ENCODE measurements around the gene ACIN1.
"Not testable (repeated sequence)": the region's sequence is repeated elsewhere in the genome, so short reads cannot be mapped to it uniquely, and the experiment has no call there.

Gene ACIN1

GRCh38 chr14:23017091-23017490 lies 77.8 kb downstream of the ACIN1 start:
- FAIRE-seq (no peak), DNase-seq (ENCODE audit: insufficient read length, low spot score) (no peak)
- no peak for TF ChIP-seq POLR2AphosphoS5 (IDR thresholded peaks at IDR 0.05; ENCODE audit: low read depth, low read length)
- TF ChIP-seq POU2F2 (IDR thresholded peaks at IDR 0.05; ENCODE audit: low read depth, low read length) = no peak
- TF ChIP-seq TAF1 (IDR thresholded peaks at IDR 0.05; ENCODE audit: low read depth, low read length) = no peak
- no peak for TF ChIP-seq PAX5 (IDR thresholded peaks at IDR 0.05; ENCODE audit: insufficient read depth, low read length, severe bottlenecking)
- TF ChIP-seq POLR2A (IDR thresholded peaks at IDR 0.05; ENCODE audit: low read depth, low read length) = no peak
- no peak for TF ChIP-seq SPI1 (IDR thresholded peaks at IDR 0.05; ENCODE audit: low read depth, low read length)

GRCh38 chr14:23015618-23016017 lies 79.3 kb downstream of the ACIN1 start:
- FAIRE-seq (no peak), DNase-seq (ENCODE audit: insufficient read length, low spot score) (no peak)
- TF ChIP-seq POU2F2 (IDR thresholded peaks at IDR 0.05; ENCODE audit: low read depth, low read length) (no peak), PAX5 (IDR thresholded peaks at IDR 0.05; ENCODE audit: insufficient read depth, low read length, severe bottlenecking) (no peak), SPI1 (IDR thresholded peaks at IDR 0.05; ENCODE audit: low read depth, low read length) (no peak), TAF1 (IDR thresholded peaks at IDR 0.05; ENCODE audit: low read depth, low read length) (no peak), POLR2A (IDR thresholded peaks at IDR 0.05; ENCODE audit: low read depth, low read length) (no peak), POLR2AphosphoS5 (IDR thresholded peaks at IDR 0.05; ENCODE audit: low read depth, low read length) (no peak)

- not testable (repeated sequence) for DNase-seq (ENCODE audit: insufficient read length, low spot score); FAIRE-seq
These were observed 81.2 kb downstream of the ACIN1 start for GRCh38 chr14:23013749-23014054.

GRCh38 chr14:23013054-23013748 lies 81.7 kb downstream of the ACIN1 start:
- TF ChIP-seq TAF1 (IDR thresholded peaks at IDR 0.05; ENCODE audit: low read depth, low read length) (no peak), POLR2A (IDR thresholded peaks at IDR 0.05; ENCODE audit: low read depth, low read length) (no peak), POU2F2 (IDR thresholded peaks at IDR 0.05; ENCODE audit: low read depth, low read length) (no peak), POLR2AphosphoS5 (IDR thresholded peaks at IDR 0.05; ENCODE audit: low read depth, low read length) (no peak), PAX5 (IDR thresholded peaks at IDR 0.05; ENCODE audit: insufficient read depth, low read length, severe bottlenecking) (no peak), SPI1 (IDR thresholded peaks at IDR 0.05; ENCODE audit: low read depth, low read length) (no peak)
- FAIRE-seq (no peak), DNase-seq (ENCODE audit: insufficient read length, low spot score) (no peak)

- DNase-seq (ENCODE audit: insufficient read length, low spot score) = peak; percentile 83
- FAIRE-seq = peak; percentile 61
- peak; percentile 48; the same call in 1 of the 2 replicates for TF ChIP-seq TAF1 (IDR thresholded peaks at IDR 0.05; ENCODE audit: low read depth, low read length)
- no peak for TF ChIP-seq POLR2A (IDR thresholded peaks at IDR 0.05; ENCODE audit: low read depth, low read length)
- TF ChIP-seq SPI1 (IDR thresholded peaks at IDR 0.05; ENCODE audit: low read depth, low read length) = peak; percentile 69
These were observed 84.8 kb downstream of the ACIN1 start, which contains the start of gene C14orf93 for GRCh38 chr14:23009939-23010726. Gene C14orf93, minus strand, starts transcription at chr14:23010143. Its CDS starts 11,120 bp downstream, at chr14:22999023.

- no peak for TF ChIP-seq POLR2AphosphoS5 (IDR thresholded peaks at IDR 0.05; ENCODE audit: low read depth, low read length)
- no peak for TF ChIP-seq SPI1 (IDR thresholded peaks at IDR 0.05; ENCODE audit: low read depth, low read length)
- TF ChIP-seq PAX5 (IDR thresholded peaks at IDR 0.05; ENCODE audit: insufficient read depth, low read length, severe bottlenecking) = no peak
- no peak for TF ChIP-seq POU2F2 (IDR thresholded peaks at IDR 0.05; ENCODE audit: low read depth, low read length)
- no peak for TF ChIP-seq TAF1 (IDR thresholded peaks at IDR 0.05; ENCODE audit: low read depth, low read length)
- TF ChIP-seq POLR2A (IDR thresholded peaks at IDR 0.05; ENCODE audit: low read depth, low read length) = no peak
- FAIRE-seq (no peak), DNase-seq (ENCODE audit: insufficient read length, low spot score) (no peak)
These were observed 85.4 kb downstream of the ACIN1 start for GRCh38 chr14:23009483-23009938.

- no peak for FAIRE-seq
- no peak for DNase-seq (ENCODE audit: insufficient read length, low spot score)
- TF ChIP-seq POLR2AphosphoS5 (IDR thresholded peaks at IDR 0.05; ENCODE audit: low read depth, low read length) (no peak), PAX5 (IDR thresholded peaks at IDR 0.05; ENCODE audit: insufficient read depth, low read length, severe bottlenecking) (no peak), SPI1 (IDR thresholded peaks at IDR 0.05; ENCODE audit: low read depth, low read length) (no peak), POLR2A (IDR thresholded peaks at IDR 0.05; ENCODE audit: low read depth, low read length) (no peak), POU2F2 (IDR thresholded peaks at IDR 0.05; ENCODE audit: low read depth, low read length) (no peak)
These were observed 86.1 kb downstream of the ACIN1 start for GRCh38 chr14:23008831-23009230.

Data from GM12891 (cell line).